Cardiac fibroblast (primary cell): ENCODE measurements around the gene PRDM2.

ENCODE experiments used
- DNase-seq, 2 donors: peaks; one replicate each; pipeline versions ENCODE4 v3.0.0 to v3.0.0-alpha.2; 2010; ENCODE audit warnings: low read depth in 2 of 2
- H3K4me3 ChIP-seq, 2 donors: replicated peaks in 1 of 2; 1 replicate in 1 of 2; 2 replicates in 1 of 2; pipeline ENCODE4 v1.5.1; 2011; ENCODE audit warnings: low read depth in 2 of 2, low read length in 2 of 2, mild to moderate bottlenecking in 2 of 2, moderate library complexity in 1 of 2
- CTCF ChIP-seq: IDR thresholded peaks from one replicate; pipeline ENCODE4 v1.5.1; 2011; ENCODE audit warnings: low read depth, mild to moderate bottlenecking, low read length, inconsistent platforms

Gene PRDM2

GRCh38 chr1:13871413-13871812 is 171.4 kb downstream of the PRDM2 start:
- no peak for TF ChIP-seq CTCF
- DNase-seq, result no peak
- no peak overlapping the region for H3K4me3 ChIP-seq

DNA sequence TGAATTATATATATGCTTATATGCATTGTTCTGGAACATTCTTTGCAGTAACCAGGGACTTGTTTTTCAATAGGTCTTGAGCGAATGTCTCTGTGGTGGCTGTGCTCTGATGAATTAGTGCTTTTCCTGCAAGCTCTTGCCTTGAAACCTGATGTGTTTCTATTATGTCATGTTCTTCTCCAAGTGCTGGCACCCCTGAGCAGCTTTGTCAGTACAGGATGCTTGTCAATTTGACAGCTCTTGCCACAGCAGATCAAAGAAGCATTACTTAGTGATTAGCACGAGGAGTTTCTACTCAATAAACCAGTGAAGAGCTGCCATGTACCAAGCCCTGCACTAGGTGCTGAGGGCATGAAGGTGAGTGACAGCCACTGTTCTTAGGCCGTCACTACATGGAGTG is 171.9 kb downstream of the PRDM2 start:
- no peak for DNase-seq
- no peak for TF ChIP-seq CTCF
- H3K4me3 ChIP-seq, result no peak overlapping the region

- no peak for TF ChIP-seq CTCF
- no peak for DNase-seq
- H3K4me3 ChIP-seq, result no peak overlapping the region
These were observed 173.0 kb downstream of the PRDM2 start for GRCh38 chr1:13873032-13873431.
